ENCODE measurements around the gene CAMK1D. TPM values are rescaled to one million over a fixed set of nuclear protein-coding genes. Genes with fewer than 3 reads are reported as not detected.

CAMK1D gene
- total and polyA plus RNA-seq, 2 of the 8 experiments (the other 6 are each of a cell fraction or from before 2014, with no cell fraction given): 3.5 to 10.6 TPM

- H2BK20ac ChIP-seq (ENCODE audit: low read length): no peak overlapping the region
- H3K4ac ChIP-seq (replicated peaks; ENCODE audit: insufficient read length, low read depth, low read length): no peak overlapping the region
- H3K4me2 ChIP-seq (ENCODE audit: insufficient read depth in 1 of 2, low read depth in 2 of 2, low read length in 2 of 2): no peak overlapping the region
- no peak overlapping the region for H3K56ac ChIP-seq (replicated peaks; ENCODE audit: insufficient read length, low read depth, low read length)
- H4K91ac ChIP-seq (replicated peaks; ENCODE audit: insufficient read length, low read length): no peak overlapping the region
- FAIRE-seq (no peak), DNase-seq (ENCODE audit: low read depth in 1 of 2, low spot score in 2 of 2) (no peak)
- H3K4me3 ChIP-seq (ENCODE audit: extremely low read depth in 1 of 4, insufficient read depth in 2 of 4, low read depth in 3 of 4, low read length in 4 of 4): no peak overlapping the region
- H3K27ac ChIP-seq (ENCODE audit: low read depth, low read length): no peak overlapping the region
- no peak overlapping the region for H3K23ac ChIP-seq (ENCODE audit: insufficient read length)
- H2AK5ac ChIP-seq (ENCODE audit: low read depth, low read length): no peak overlapping the region
- H3K9me3 ChIP-seq (ENCODE audit: insufficient read depth in 2 of 2, low read depth in 1 of 2, low read length in 1 of 2): no peaks in the 10 kb centered on the region
- peaks cover 11 to 33% (median 26%) of the 10 kb centered on the region in 4 experiments for H3K4me1 ChIP-seq (replicated peaks in 1 of 4; ENCODE audit: control insufficient read depth in 3 of 4, insufficient read depth in 4 of 4, low read length in 3 of 4)
- no peak overlapping the region for H3K9ac ChIP-seq (replicated peaks in 1 of 4; ENCODE audit: extremely low read depth in 1 of 4, low read depth in 3 of 4, low read length in 3 of 4)
- H4K20me1 ChIP-seq (replicated peaks in 1 of 2; ENCODE audit: control insufficient read depth in 1 of 2, insufficient read depth in 2 of 2, low read length in 2 of 2): no peaks in the 10 kb centered on the region
- H3K23me2 ChIP-seq (ENCODE audit: low read depth, low read length): peaks cover 7% of the 10 kb centered on the region
- H3K14ac ChIP-seq (ENCODE audit: insufficient read length): no peak overlapping the region
- CTCF ChIA-PET (ENCODE audit: partially characterized antibody): no interaction called here
- POLR2A ChIA-PET (ENCODE audit: partially characterized antibody): interaction anchor here (0.9 kb wide), 1 partner anchor 12 kb away, joined by 3 read pairs; no protein-coding TSS in a partner anchor
- no peak overlapping the region for H4K5ac ChIP-seq (ENCODE audit: insufficient read length, low read depth, low read length)
- H2BK5ac ChIP-seq (ENCODE audit: low read depth, low read length): no peak overlapping the region
- H2BK12ac ChIP-seq (ENCODE audit: low read depth, low read length): no peak overlapping the region
- H3K27me3 ChIP-seq (replicated peaks in 1 of 4; ENCODE audit: control insufficient read depth in 3 of 4, extremely low read depth in 1 of 4, insufficient read depth in 3 of 4, low read length in 3 of 4): peaks cover 0 to 13% (median 11%) of the 10 kb centered on the region in 4 experiments; a peak in 6 of 7 replicates
- H3K18ac ChIP-seq (ENCODE audit: extremely low read depth, low read length): no peak overlapping the region
- H3K79me2 ChIP-seq (ENCODE audit: control insufficient read depth in 1 of 2, insufficient read depth in 2 of 2, low read length in 2 of 2): peaks cover 0 to 13% of the 10 kb centered on the region in 2 experiments; a peak in 2 of 4 replicates
- H2BK120ac ChIP-seq (replicated peaks; ENCODE audit: low read depth, low read length): no peak overlapping the region
- no peak overlapping the region for H4K8ac ChIP-seq (ENCODE audit: extremely low read depth, insufficient read depth, low read length)
- H2BK15ac ChIP-seq (ENCODE audit: low read length): no peak overlapping the region
- no peaks in the 10 kb centered on the region for H3K79me1 ChIP-seq (ENCODE audit: low read depth, low read length)
- no peaks in the 10 kb centered on the region for H3K36me3 ChIP-seq (ENCODE audit: control insufficient read depth in 2 of 4, insufficient read depth in 4 of 4, low read length in 3 of 4)
- H2AFZ ChIP-seq (ENCODE audit: low read length): no peak overlapping the region
- WGBS, 2 experiments (ENCODE audit: extremely low coverage in 1 of 2, insufficient coverage in 1 of 2, insufficient read length in 1 of 2, insufficient replicate concordance in 2 of 2, low coverage in 1 of 2, low lambda C conversion rate in 2 of 2, missing lambda C conversion rate in 1 of 2): 91% methylated on average over 12 of the region's 12 CpGs; no CpG with 5 or more reads in 1 of the 2 experiments
- TF ChIP-seq TCF12 (IDR thresholded peaks at IDR 0.05; ENCODE audit: low read depth, low read length) (no peak), GABPA (IDR thresholded peaks at IDR 0.05; ENCODE audit: borderline replicate concordance, insufficient read depth, low read length) (no peak), TAF7 (optimal IDR thresholded peaks at IDR 0.05; ENCODE audit: borderline replicate concordance, low read depth, low read length) (no peak), RNF2 (IDR thresholded peaks at IDR 0.05; ENCODE audit: borderline replicate concordance, low read depth, low read length, missing control alignments, poor library complexity, severe bottlenecking) (no peak), CTCF (IDR thresholded peaks at IDR 0.05; ENCODE audit: control extremely low read depth in 1 of 3, insufficient read depth in 1 of 3, low read depth in 1 of 3, low read length in 3 of 3) (no peak), HDAC2 (IDR thresholded peaks at IDR 0.05; ENCODE audit: borderline replicate concordance in 1 of 2, low read depth in 2 of 2, low read length in 2 of 2) (no peak), RAD21 (IDR thresholded peaks at IDR 0.05 in 1 of 2, conservative IDR thresholded peaks at IDR 0.05 in 1 of 2; ENCODE audit: low read depth in 2 of 2, low read length in 2 of 2) (no peak), EZH2 (IDR thresholded peaks at IDR 0.05; ENCODE audit: low read depth, low read length, severe bottlenecking) (no peak), SIN3A (conservative IDR thresholded peaks at IDR 0.05 in 1 of 2, IDR thresholded peaks at IDR 0.05 in 1 of 2; ENCODE audit: low read depth in 1 of 2, low read length in 2 of 2) (no peak)
Observed at GRCh38 chr10:12355384-12355783, 6.0 kb downstream of the CAMK1D start.

Measured in H1 (cell line).